Colonic mucosa (tissue), 4 donors: ENCODE results near the gene ECSIT. TPM values are rescaled to one million over a fixed set of nuclear protein-coding genes. Genes with fewer than 3 reads are reported as not detected.

Source experiments
- DNase-seq: peaks from one replicate; pipeline ENCODE4 v3.0.0-alpha.2; 2020
- H3K27ac ChIP-seq: fragments of 200-600 bp; one replicate; pipeline ENCODE4 v1.8.0; 2021
- H3K27me3 ChIP-seq: fragments of 200-600 bp; one replicate; pipeline ENCODE4 v1.8.0; 2021
- H3K36me3 ChIP-seq: fragments of 200-600 bp; one replicate; pipeline ENCODE4 v1.8.0; 2021
- H3K4me1 ChIP-seq: fragments of 200-600 bp; one replicate; pipeline ENCODE4 v1.8.0; 2021; ENCODE audit warnings: mild to moderate bottlenecking
- H3K4me3 ChIP-seq: fragments of 200-600 bp; one replicate; pipeline ENCODE4 v1.8.0; 2021
- H3K9ac ChIP-seq, 2 donors: one replicate each; pipeline ENCODE4 v1.7.0; 2013; ENCODE audit warnings: control low read depth in 2 of 2, low read depth in 2 of 2, low read length in 2 of 2
- H3K9me3 ChIP-seq: fragments of 200-600 bp; one replicate; pipeline ENCODE4 v1.8.0; 2021
- CTCF ChIP-seq: fragments of 200-600 bp; IDR thresholded peaks from one replicate; pipeline ENCODE4 v1.8.0; 2022; ENCODE audit warnings: antibody characterized with exemption, mild to moderate bottlenecking
- intact Hi-C: fragments of 100-400 bp; cut with DNase I; formaldehyde crosslinking; loops from one replicate; pipeline ENCODE4 v1.14.1; 2022
- total RNA-seq, 2 donors: library from RNA; stranded (reverse); fragmentation: NEBNext Ultra II Directional in 1 of 2; extraction: Animal tissue kit (Norgen Biotek cat#: 25700) in 1 of 2; gene quantifications; one replicate each; pipeline ENCODE4 v1.2.1, GENCODE V29; 2021
- donor health status: healthy.
- donor health status: DM: no; HTN: no; CAD: no.
- donor health status: DM: no; HTN: no; CAD: no.

Gene ECSIT
- total RNA-seq, 2 donors from 2014 or later: 62.8 to 124 TPM

GRCh38 chr19:11541238-11541637 lies 12.3 kb upstream of the ECSIT start:
- TF ChIP-seq CTCF: no peak
- no peaks in the 10 kb centered on the region for H3K9me3 ChIP-seq
- DNase-seq: no peak
- no peak overlapping the region for H3K9ac ChIP-seq
- no peaks in the 10 kb centered on the region for H3K27me3 ChIP-seq
- no peak overlapping the region for H3K4me3 ChIP-seq
- H3K36me3 ChIP-seq: no peaks in the 10 kb centered on the region
- no peaks in the 10 kb centered on the region for H3K4me1 ChIP-seq
- intact Hi-C loops: no loop called here
- H3K27ac ChIP-seq: no peak overlapping the region

- no peak for TF ChIP-seq CTCF
- Histone ChIP-seq H3K9me3 (no peaks in the 10 kb centered on the region), H3K27me3 (no peaks in the 10 kb centered on the region), H3K4me1 (no peaks in the 10 kb centered on the region), H3K36me3 (no peaks in the 10 kb centered on the region), H3K27ac (no peak overlapping the region), H3K9ac (peak overlapping the region in 1 of 2 donors; percentile 19), H3K4me3 (no peak overlapping the region)
- DNase-seq: no peak
- intact Hi-C loops: no loop called here
These were observed 11.7 kb upstream of the ECSIT start for GRCh38 chr19:11540645-11541044.

GRCh38 chr19:11539495-11540365 lies 10.8 kb upstream of the ECSIT start:
- Histone ChIP-seq H3K9me3 (no peaks in the 10 kb centered on the region), H3K9ac (peak overlapping the region; percentile 59 to 70), H3K27ac (peak overlapping the region; percentile 18), H3K27me3 (no peaks in the 10 kb centered on the region), H3K36me3 (no peaks in the 10 kb centered on the region), H3K4me3 (peak overlapping the region; percentile 13), H3K4me1 (no peaks in the 10 kb centered on the region)
- intact Hi-C loops: no loop called here
- no peak for DNase-seq
- TF ChIP-seq CTCF: no peak

GRCh38 chr19:11538232-11539036 lies 9.5 kb upstream of the ECSIT start, which contains the start of gene CNN1:
Gene CNN1 (plus strand): TSS chr19:11538851. CDS start chr19:11538928, 77 bp downstream.
- no peaks in the 10 kb centered on the region for H3K9me3 ChIP-seq
- peak within 1 kb of the TSS; percentile 40 for H3K27ac ChIP-seq
- no peaks in the 10 kb centered on the region for H3K4me1 ChIP-seq
- no peak for DNase-seq
- peak within 1 kb of the TSS; percentile 59 to 70 for H3K9ac ChIP-seq
- intact Hi-C loops: no loop called here
- no peaks in the 10 kb centered on the region for H3K36me3 ChIP-seq
- H3K4me3 ChIP-seq: peak within 1 kb of the TSS; percentile 13
- no peaks in the 10 kb centered on the region for H3K27me3 ChIP-seq
- TF ChIP-seq CTCF: no peak

- TF ChIP-seq CTCF: peak; percentile 89
- H3K27me3 ChIP-seq: no peaks in the 10 kb centered on the region
- no peaks in the 10 kb centered on the region for H3K9me3 ChIP-seq
- H3K4me3 ChIP-seq: peak overlapping the region; percentile 29
- H3K27ac ChIP-seq: peak overlapping the region; percentile 14
- intact Hi-C loops: no loop called here
- peak; percentile 91 for DNase-seq
- H3K9ac ChIP-seq: peak overlapping the region; percentile 60 to 70
- H3K36me3 ChIP-seq: no peaks in the 10 kb centered on the region
- H3K4me1 ChIP-seq: no peaks in the 10 kb centered on the region
These were observed 7.1 kb upstream of the ECSIT start for GRCh38 chr19:11535792-11536595.
